A549 (cell line): ENCODE data around the gene UGT1A10. TPM values are rescaled to one million over a fixed set of nuclear protein-coding genes. Genes with fewer than 3 reads are reported as not detected.

ENCODE experiments used
- ATAC-seq, 2 experiments: fragments of 200-7000 bp in 1 of 2; fragments of >200 bp in 1 of 2; cut with Nextera tagmentation in 1 of 2; cut with Tn5 transposase in 1 of 2; 3 replicates each; pipeline versions ENCODE4 v1.8.0 to v1.9.1; 2018 to 2020; ENCODE audit warnings: mild to moderate bottlenecking in 1 of 2, moderate library complexity in 1 of 2
- CTCF ChIA-PET: fragments of 300-600 bp; sonication (Branson Sonifier 250); formaldehyde crosslinking; extraction: SDS; loops from one replicate; lab custom pipeline; 2021; ENCODE audit warnings: antibody characterized with exemption, inconsistent platforms; lab: Yijun Ruan, JAX
- POLR2A ChIA-PET: fragments of 350-600 bp; formaldehyde crosslinking; extraction: SDS; loops from one replicate; lab custom pipeline; 2021; ENCODE audit warnings: antibody characterized with exemption, inconsistent platforms; lab: Yijun Ruan, JAX
- DNase-seq, 2 experiments: peaks; one replicate each; pipeline versions ENCODE4 v3.0.0 to v3.0.0-alpha.2; 2011 to 2016; ENCODE audit warnings: low read depth in 1 of 2, low spot score in 1 of 2
- FAIRE-seq: peaks from 2 replicates; lab custom pipeline; 2011; peaks lifted over from hg19 to GRCh38; lab: Jason Lieb, UNC
- H3K27ac ChIP-seq, 2 experiments: fragments of >200 bp; sonication (Bioruptor Twin); formaldehyde crosslinking; 3 replicates each; pipeline ENCODE4 v1.5.1; 2016 to 2017
- H3K4me1 ChIP-seq: fragments of >200 bp; sonication (Bioruptor Twin); formaldehyde crosslinking; 3 replicates; pipeline ENCODE4 v1.6.1; 2016
- H3K4me2 ChIP-seq: fragments of >200 bp; sonication (Bioruptor Twin); formaldehyde crosslinking; 3 replicates; pipeline ENCODE4 v1.6.1; 2016
- H3K4me3 ChIP-seq: fragments of >200 bp; sonication (Bioruptor Twin); formaldehyde crosslinking; 3 replicates; pipeline ENCODE4 v1.5.1; 2016
- H3K9me3 ChIP-seq: fragments of >200 bp; sonication (Bioruptor Twin); formaldehyde crosslinking; 3 replicates; pipeline ENCODE4 v1.6.1; 2016
- CBX2 ChIP-seq: fragments of 200-600 bp; sonication (generic); IDR thresholded peaks from 2 replicates; pipeline ENCODE4 v1.6.1; 2016; ENCODE audit warnings: low read depth, mild to moderate bottlenecking, borderline replicate concordance
- CBX8 ChIP-seq: fragments of 200-600 bp; sonication (generic); IDR thresholded peaks from 2 replicates; pipeline ENCODE4 v1.6.1; 2016
- CEBPB ChIP-seq, 2 experiments: fragments of >200 bp in 1 of 2; sonication (Bioruptor Twin) in 1 of 2; formaldehyde crosslinking in 1 of 2; IDR thresholded peaks; 2 replicates each; pipeline ENCODE4 v1.6.1; 2012 to 2016
- EHF ChIP-seq: fragments of 250-450 bp; sonication (Bioruptor Pico); IDR thresholded peaks from 2 replicates; pipeline ENCODE4 v1.5.0; 2020; ENCODE audit warnings: mild to moderate bottlenecking
- EHMT2 ChIP-seq: fragments of 200-600 bp; sonication (generic); IDR thresholded peaks from 2 replicates; pipeline ENCODE4 v1.6.1; 2016; ENCODE audit warnings: antibody characterized with exemption, low read depth, mild to moderate bottlenecking, moderate library complexity
- ELK1 ChIP-seq: fragments of 150-350 bp; IDR thresholded peaks from 2 replicates; pipeline ENCODE4 v1.6.1; 2014; ENCODE audit warnings: low read depth, mild to moderate bottlenecking, low read length
- EP300 ChIP-seq, 2 experiments: fragments of >200 bp; sonication (Bioruptor Twin); formaldehyde crosslinking; IDR thresholded peaks; 2 replicates in 1 of 2; 3 replicates in 1 of 2; pipeline ENCODE4 v1.6.1; 2016 to 2017
- FOSL2 ChIP-seq, 2 experiments: fragments of 450-650 bp in 1 of 2; fragments of >200 bp in 1 of 2; sonication (Bioruptor Twin) in 1 of 2; formaldehyde crosslinking; IDR thresholded peaks; 2 replicates each; pipeline versions ENCODE4 v1.5.0 to v1.6.1; 2016 to 2020; ENCODE audit warnings: mild to moderate bottlenecking in 1 of 2, moderate library complexity in 1 of 2
- FOXS1 ChIP-seq: fragments of 250-450 bp; sonication (Bioruptor Pico); IDR thresholded peaks from 2 replicates; pipeline ENCODE4 v1.5.0; 2020; ENCODE audit warnings: mild to moderate bottlenecking, moderate library complexity
- GATA3 ChIP-seq: IDR thresholded peaks from 2 replicates; pipeline ENCODE4 v1.6.1; 2012; ENCODE audit warnings: borderline replicate concordance
- HDAC2 ChIP-seq: fragments of 200-600 bp; sonication (generic); IDR thresholded peaks from 2 replicates; pipeline ENCODE4 v1.6.1; 2016
- HEYL ChIP-seq: fragments of 250-450 bp; sonication (Bioruptor Pico); IDR thresholded peaks from 2 replicates; pipeline ENCODE4 v1.8.0; 2021; ENCODE audit warnings: mild to moderate bottlenecking, moderate library complexity
- HMGXB4 ChIP-seq: fragments of 250-450 bp; sonication (Bioruptor Pico); IDR thresholded peaks from 2 replicates; pipeline ENCODE4 v1.5.0; 2021; ENCODE audit warnings: mild to moderate bottlenecking, moderate library complexity, borderline replicate concordance
- HOXB13 ChIP-seq: fragments of 250-450 bp; sonication (Bioruptor Pico); IDR thresholded peaks from 2 replicates; pipeline ENCODE4 v1.5.0; 2020; ENCODE audit warnings: low read depth, mild to moderate bottlenecking, moderate library complexity
- JUNB ChIP-seq: fragments of >200 bp; sonication (Bioruptor Twin); formaldehyde crosslinking; IDR thresholded peaks from 2 replicates; pipeline ENCODE4 v1.6.1; 2016
- KDM5A ChIP-seq: fragments of 200-600 bp; sonication (generic); IDR thresholded peaks from 2 replicates; pipeline ENCODE4 v1.6.1; 2016; ENCODE audit warnings: antibody characterized with exemption, mild to moderate bottlenecking
- MAFK ChIP-seq: fragments of 450-650 bp; IDR thresholded peaks from 2 replicates; pipeline ENCODE4 v1.6.1; 2014; ENCODE audit not compliant: partially characterized antibody
- MAZ ChIP-seq: fragments of 150-350 bp; IDR thresholded peaks from 2 replicates; pipeline ENCODE4 v1.6.1; 2014; ENCODE audit warnings: antibody characterized with exemption, low read depth, low read length, borderline replicate concordance
- NFE2L2 ChIP-seq: fragments of 150-350 bp; conservative IDR thresholded peaks from 2 replicates; pipeline ENCODE4 v1.6.1; 2014; ENCODE audit warnings: low read length
- NPAS2 ChIP-seq: fragments of 250-450 bp; sonication (Bioruptor Pico); IDR thresholded peaks from 2 replicates; pipeline ENCODE4 v1.8.0; 2022; ENCODE audit warnings: mild to moderate bottlenecking, moderate library complexity, borderline replicate concordance
- PBX3 ChIP-seq: IDR thresholded peaks from 2 replicates; pipeline ENCODE4 v1.6.1; 2012
- PHF8 ChIP-seq: fragments of 200-600 bp; sonication (generic); IDR thresholded peaks from 2 replicates; pipeline ENCODE4 v1.6.1; 2016; ENCODE audit warnings: low read depth, mild to moderate bottlenecking, antibody characterized with exemption, moderate library complexity, borderline replicate concordance
- REST ChIP-seq: fragments of 200-600 bp; sonication (generic); IDR thresholded peaks from 2 replicates; pipeline ENCODE4 v1.6.1; 2016; ENCODE audit warnings: antibody characterized with exemption, mild to moderate bottlenecking, moderate library complexity
- RFX5 ChIP-seq: fragments of 450-650 bp; IDR thresholded peaks from 2 replicates; pipeline ENCODE4 v1.7.1; 2014; ENCODE audit warnings: antibody characterized with exemption, mild to moderate bottlenecking, moderate library complexity
- SREBF2 ChIP-seq: fragments of 450-650 bp; IDR thresholded peaks from 2 replicates; pipeline ENCODE4 v1.6.1; 2014; ENCODE audit warnings: mild to moderate bottlenecking, moderate library complexity
- TP53 ChIP-seq: fragments of 250-450 bp; sonication (Bioruptor Pico); IDR thresholded peaks from 2 replicates; pipeline ENCODE4 v1.5.0; 2021; ENCODE audit warnings: mild to moderate bottlenecking, moderate library complexity
- USF2 ChIP-seq: fragments of 450-650 bp; IDR thresholded peaks from 2 replicates; pipeline ENCODE4 v1.6.1; 2014; ENCODE audit warnings: antibody characterized with exemption
- ZNF302 ChIP-seq: fragments of 250-450 bp; sonication (Bioruptor Pico); IDR thresholded peaks from 2 replicates; pipeline ENCODE4 v1.9.0; 2021; ENCODE audit warnings: inconsistent platforms, mild to moderate bottlenecking, moderate library complexity
- WGBS: methylation state at CpG from one replicate; pipeline ENCODE4 v1.1.6; 2017; ENCODE audit errors: missing lambda C conversion rate; 5-methylcytosine and 5-hydroxymethylcytosine counted together
- polyA plus RNA-seq, 4 experiments: library from polyadenylated mRNA; depleted of rRNA in 3 of 4; stranded (reverse); fragments of >200 nt; fragmentation: RNase III in 1 of 4; extraction: RNeasy Plus Mini Kit Qiagen cat#74134 plus additional on column Dnase treatment in 1 of 4; gene quantifications; 2 replicates in 3 of 4; 3 replicates in 1 of 4; pipeline ENCODE4 v1.2.3, GENCODE V29; 2011 to 2017

The UGT1A10 gene
- polyA plus RNA-seq, 2 of the 4 experiments (the other 2 are of a cell fraction): 0.10 TPM; not detected in 1

GRCh38 chr2:233794128-233794658 lies 157.9 kb downstream of the UGT1A10 start:
- Histone ChIP-seq H3K27ac (peak overlapping the region in 1 of 2 experiments; percentile 22; a peak in 1 of 6 replicates), H3K9me3 (no peaks in the 10 kb centered on the region), H3K4me3 (no peak overlapping the region), H3K4me1 (no peaks in the 10 kb centered on the region), H3K4me2 (no peak overlapping the region)
- 80% methylated on average over 8 of the region's 17 CpGs for WGBS
- FAIRE-seq (no peak), ATAC-seq (no peak), DNase-seq (no peak)
- TF ChIP-seq EHMT2 (no peak), JUNB (no peak), EHF (CRISPR knock-in tag) (no peak), ELK1 (no peak), HMGXB4 (CRISPR knock-in tag) (no peak), CBX2 (no peak), HEYL (CRISPR knock-in tag) (no peak), PHF8 (no peak), FOXS1 (CRISPR knock-in tag) (no peak), CEBPB (IDR thresholded peaks at IDR 0.05) (no peak), NPAS2 (CRISPR knock-in tag) (no peak), KDM5A (no peak), ZNF302 (no peak), MAFK (no peak), GATA3 (no peak), HDAC2 (no peak), EP300 (IDR thresholded peaks at IDR 0.05) (no peak), USF2 (no peak)
- POLR2A ChIA-PET: no interaction called here
- CTCF ChIA-PET: interaction anchor here (0.5 to 1.6 kb wide), 4 partner anchors 22 to 56 kb away, joined by 3 read pairs; no protein-coding TSS in a partner anchor

- Histone ChIP-seq H3K4me3 (no peak overlapping the region), H3K27ac (peak overlapping the region in 1 of 2 experiments; percentile 47; a peak in 1 of 6 replicates), H3K4me2 (no peak overlapping the region), H3K9me3 (no peaks in the 10 kb centered on the region), H3K4me1 (no peaks in the 10 kb centered on the region)
- no peak for TF ChIP-seq TP53
- no peak for TF ChIP-seq RFX5
- TF ChIP-seq EP300 (IDR thresholded peaks at IDR 0.05): no peak
- TF ChIP-seq NFE2L2: no peak
- no peak for TF ChIP-seq PBX3
- TF ChIP-seq HOXB13: no peak
- TF ChIP-seq MAZ: no peak
- no peak for TF ChIP-seq SREBF2
- TF ChIP-seq FOSL2 (IDR thresholded peaks at IDR 0.05): no peak
- no peak for TF ChIP-seq FOSL2 (CRISPR knock-in tag; IDR thresholded peaks at IDR 0.05)
- TF ChIP-seq CBX8: no peak
- no peak for TF ChIP-seq REST
- POLR2A ChIA-PET: no interaction called here
- CTCF ChIA-PET: interaction anchor here (0.8 to 1.2 kb wide), 3 partner anchors 8 to 352 kb away, joined by 3 to 4 read pairs (median 4); no protein-coding TSS in a partner anchor
- DNase-seq: no peak
- 93% methylated on average over 13 of the region's 13 CpGs for WGBS
- ATAC-seq: no peak
- FAIRE-seq: no peak
These were observed 159.5 kb downstream of the UGT1A10 start for GRCh38 chr2:233795735-233796171.
